ENCODE data around the gene RAB5IF.

DNA sequence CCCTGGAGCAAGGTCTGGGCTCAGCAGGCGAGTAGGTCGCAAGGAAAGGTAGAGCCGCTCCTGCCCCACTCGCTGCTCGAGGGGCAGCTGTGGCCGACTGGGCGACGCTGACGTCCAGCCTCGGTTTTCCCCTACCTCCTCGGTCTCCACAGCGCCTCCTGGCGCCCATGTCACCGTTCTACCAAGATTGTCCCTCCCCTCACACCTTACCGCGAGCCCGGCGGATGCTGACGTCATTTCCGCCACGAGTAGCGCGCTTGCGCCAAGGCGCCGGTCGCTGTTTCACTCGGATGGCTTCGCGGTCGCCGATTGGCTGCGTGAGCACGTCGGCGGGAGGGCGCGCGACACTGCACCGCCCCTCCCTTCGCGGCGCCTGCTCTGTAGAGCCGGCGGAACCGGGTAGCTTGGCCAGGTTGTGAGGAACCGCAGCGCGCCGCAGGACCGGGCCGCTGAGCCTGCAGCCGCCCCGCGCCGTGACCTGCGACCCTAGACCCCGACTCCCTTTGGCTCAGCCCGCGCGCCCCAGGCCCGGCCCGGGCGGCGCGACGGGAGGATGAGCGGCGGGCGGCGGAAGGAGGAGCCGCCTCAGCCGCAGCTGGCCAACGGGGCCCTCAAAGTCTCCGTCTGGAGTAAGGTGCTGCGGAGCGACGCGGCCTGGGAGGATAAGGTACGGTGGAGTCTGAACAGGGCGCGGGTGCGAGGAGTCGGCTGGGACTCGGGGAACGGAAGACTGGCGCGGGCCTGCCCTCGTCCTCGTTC lies at the start of gene RAB5IF:
- TF ChIP-seq CTCF (IDR thresholded peaks at IDR 0.05) = peak; percentile 73 to 100 (median 99)
- peak; percentile 96 for TF ChIP-seq POLR2AphosphoS5 (IDR thresholded peaks at IDR 0.05)
